Liver (tissue), 3 donors: ENCODE data around the gene F5.

ENCODE experiments used
- EGR1 ChIP-seq, 2 donors: IDR thresholded peaks; 2 replicates each; pipeline ENCODE4 v1.6.1; 2016 to 2018; ENCODE audit warnings: antibody characterized with exemption in 2 of 2, low read depth in 2 of 2
- FOXA1 ChIP-seq: IDR thresholded peaks from 2 replicates; pipeline ENCODE4 v1.6.1; 2016; ENCODE audit warnings: antibody characterized with exemption
- GABPA ChIP-seq, 2 donors: IDR thresholded peaks in 1 of 2; conservative IDR thresholded peaks in 1 of 2; 2 replicates each; pipeline ENCODE4 v1.6.1; 2016; ENCODE audit warnings: antibody characterized with exemption in 2 of 2, mild to moderate bottlenecking in 1 of 2, moderate library complexity in 1 of 2
- HNF4A ChIP-seq, 2 donors: conservative IDR thresholded peaks; 2 replicates each; pipeline ENCODE4 v1.6.1; 2016; ENCODE audit warnings: antibody characterized with exemption in 2 of 2, mild to moderate bottlenecking in 2 of 2
- HNF4G ChIP-seq: IDR thresholded peaks from 2 replicates; pipeline ENCODE4 v1.6.1; 2016; ENCODE audit warnings: antibody characterized with exemption
- REST ChIP-seq: IDR thresholded peaks from 2 replicates; pipeline ENCODE4 v1.6.1; 2016; ENCODE audit warnings: antibody characterized with exemption, mild to moderate bottlenecking
- TAF1 ChIP-seq: conservative IDR thresholded peaks from 2 replicates; pipeline ENCODE4 v1.6.1; 2016; ENCODE audit warnings: antibody characterized with exemption, mild to moderate bottlenecking
- YY1 ChIP-seq: IDR thresholded peaks from 2 replicates; pipeline ENCODE4 v1.6.1; 2016; ENCODE audit warnings: antibody characterized with exemption, mild to moderate bottlenecking
- ZBTB33 ChIP-seq: IDR thresholded peaks from 2 replicates; pipeline ENCODE4 v1.6.1; 2016; ENCODE audit warnings: antibody characterized with exemption
- TF ChIP-seq, protein P1 (sequence below): fragments of 150-350 bp; IDR thresholded peaks from 2 replicates; pipeline ENCODE4 v1.5.1; 2017; ENCODE audit warnings: improper control_type of control experiment, low read depth, low read length; ENCODE audit not compliant: missing input control
- TF ChIP-seq, protein P2 (sequence below): IDR thresholded peaks from 2 replicates; pipeline ENCODE4 v1.6.1; 2016; ENCODE audit warnings: antibody characterized with exemption
- donor health status: healthy.
- donor health status: healthy.

DNA sequence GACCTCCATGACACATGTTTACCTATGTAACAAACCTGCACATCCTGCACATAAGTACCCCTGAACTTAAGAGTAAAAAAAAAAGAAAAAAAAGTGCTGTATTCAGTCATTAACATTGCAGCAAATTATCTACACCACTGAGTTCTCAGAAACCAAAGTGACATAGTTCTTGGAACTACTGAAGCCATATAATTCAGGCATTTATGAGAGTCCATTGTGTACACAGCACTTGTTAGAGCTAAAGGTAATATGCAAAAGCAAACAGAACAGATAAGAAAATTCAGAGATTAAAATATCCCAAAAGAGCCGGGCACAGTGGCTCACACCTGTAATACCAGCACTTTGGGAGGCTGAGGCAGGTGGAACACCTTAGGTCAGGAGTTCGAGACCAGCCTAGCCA, 38.0 kb downstream of the F5 start:
- TF ChIP-seq, protein P1, sequence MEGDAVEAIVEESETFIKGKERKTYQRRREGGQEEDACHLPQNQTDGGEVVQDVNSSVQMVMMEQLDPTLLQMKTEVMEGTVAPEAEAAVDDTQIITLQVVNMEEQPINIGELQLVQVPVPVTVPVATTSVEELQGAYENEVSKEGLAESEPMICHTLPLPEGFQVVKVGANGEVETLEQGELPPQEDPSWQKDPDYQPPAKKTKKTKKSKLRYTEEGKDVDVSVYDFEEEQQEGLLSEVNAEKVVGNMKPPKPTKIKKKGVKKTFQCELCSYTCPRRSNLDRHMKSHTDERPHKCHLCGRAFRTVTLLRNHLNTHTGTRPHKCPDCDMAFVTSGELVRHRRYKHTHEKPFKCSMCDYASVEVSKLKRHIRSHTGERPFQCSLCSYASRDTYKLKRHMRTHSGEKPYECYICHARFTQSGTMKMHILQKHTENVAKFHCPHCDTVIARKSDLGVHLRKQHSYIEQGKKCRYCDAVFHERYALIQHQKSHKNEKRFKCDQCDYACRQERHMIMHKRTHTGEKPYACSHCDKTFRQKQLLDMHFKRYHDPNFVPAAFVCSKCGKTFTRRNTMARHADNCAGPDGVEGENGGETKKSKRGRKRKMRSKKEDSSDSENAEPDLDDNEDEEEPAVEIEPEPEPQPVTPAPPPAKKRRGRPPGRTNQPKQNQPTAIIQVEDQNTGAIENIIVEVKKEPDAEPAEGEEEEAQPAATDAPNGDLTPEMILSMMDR = no peak
- no peak for TF ChIP-seq FOXA1
- no peak for TF ChIP-seq HNF4A (conservative IDR thresholded peaks at IDR 0.05)
- TF ChIP-seq GABPA (IDR thresholded peaks at IDR 0.05 in 1 of 2, conservative IDR thresholded peaks at IDR 0.05 in 1 of 2) = no peak
- TF ChIP-seq TAF1 = no peak
- TF ChIP-seq REST = no peak
- TF ChIP-seq EGR1 (IDR thresholded peaks at IDR 0.05; ENCODE audit: low read depth in 2 of 2) = no peak
- no peak for TF ChIP-seq ZBTB33
- TF ChIP-seq, protein P2, sequence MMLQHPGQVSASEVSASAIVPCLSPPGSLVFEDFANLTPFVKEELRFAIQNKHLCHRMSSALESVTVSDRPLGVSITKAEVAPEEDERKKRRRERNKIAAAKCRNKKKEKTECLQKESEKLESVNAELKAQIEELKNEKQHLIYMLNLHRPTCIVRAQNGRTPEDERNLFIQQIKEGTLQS = no peak
- no peak for TF ChIP-seq HNF4G
- TF ChIP-seq YY1 = no peak
